ENCODE results near the gene PRKCB. TPM values are rescaled to one million over a fixed set of nuclear protein-coding genes. Genes with fewer than 3 reads are reported as not detected.
A peak's percentile ranks its signal among the peaks of the same experiment; 100 is the strongest.

PRKCB gene
- total and polyA plus RNA-seq, 2 experiments from 2014 or later: 3.7 to 16.4 TPM

GRCh38 chr16:24174957-24175356, 339.2 kb downstream of the PRKCB start:
- H3K27ac Mint-ChIP-seq: peak overlapping the region; percentile 19; the same call in 1 of the 2 replicates
- no peaks in the 10 kb centered on the region for H3K36me3 ChIP-seq (ENCODE audit: insufficient read depth)
- no peaks in the 10 kb centered on the region for H3K9me3 Mint-ChIP-seq
- H3K4me1 Mint-ChIP-seq: peaks cover 2% of the 10 kb centered on the region
- no peaks in the 10 kb centered on the region for H3F3A ChIP-seq (replicated peaks; ENCODE audit: low read depth)
- no peaks in the 10 kb centered on the region for H3K27me3 ChIP-seq (ENCODE audit: insufficient read depth)
- H3K9me2 ChIP-seq (ENCODE audit: insufficient read depth): no peaks in the 10 kb centered on the region
- DNase-seq (ENCODE audit: low spot score): no peak
- H3K4me1 ChIP-seq (ENCODE audit: insufficient read depth): no peaks in the 10 kb centered on the region
- H3K4me3 Mint-ChIP-seq: no peak overlapping the region
- H4K20me1 ChIP-seq (replicated peaks; ENCODE audit: insufficient read depth): no peaks in the 10 kb centered on the region
- no peaks in the 10 kb centered on the region for H3K36me3 Mint-ChIP-seq (ENCODE audit: low read depth)
- peaks cover 1% of the 10 kb centered on the region for H3K27me3 Mint-ChIP-seq (ENCODE audit: insufficient read depth, low read depth, poor library complexity)
- TF ChIP-seq EZH2 (IDR thresholded peaks at IDR 0.05; ENCODE audit: low read depth, unreplicated experiment) (no peak), REST (IDR thresholded peaks at IDR 0.05; ENCODE audit: unreplicated experiment) (no peak), EZH2phosphoT487 (IDR thresholded peaks at IDR 0.05; ENCODE audit: unreplicated experiment) (no peak), ZNF114 (CRISPR knock-in tag; IDR thresholded peaks at IDR 0.05) (no peak), STAT1 (IDR thresholded peaks at IDR 0.05; ENCODE audit: unreplicated experiment) (no peak), NANOG (IDR thresholded peaks at IDR 0.05; ENCODE audit: borderline replicate concordance) (no peak), JUNB (IDR thresholded peaks at IDR 0.05; ENCODE audit: unreplicated experiment) (no peak), POLR2AphosphoS5 (IDR thresholded peaks at IDR 0.05; ENCODE audit: low read depth) (no peak), CTCF (conservative IDR thresholded peaks at IDR 0.05; ENCODE audit: low read depth in 2 of 2) (no peak), ZNF331 (CRISPR knock-in tag; IDR thresholded peaks at IDR 0.05; ENCODE audit: low read depth) (no peak), CREB1 (CRISPR knock-in tag; IDR thresholded peaks at IDR 0.05; ENCODE audit: low read depth) (no peak), ETS1 (IDR thresholded peaks at IDR 0.05) (no peak), ZNF462 (CRISPR knock-in tag; IDR thresholded peaks at IDR 0.05) (no peak)
- H3K27ac ChIP-seq (ENCODE audit: low read depth): no peak overlapping the region
- H2AFZ ChIP-seq: no peak overlapping the region
- no peaks in the 10 kb centered on the region for H3K79me2 ChIP-seq (replicated peaks; ENCODE audit: insufficient read depth)
- no peak overlapping the region for H3K4me3 ChIP-seq
- no peak for ATAC-seq
- H3K4me2 ChIP-seq: no peak overlapping the region
